Body of pancreas (tissue), 4 donors: ENCODE measurements around the gene DNAJB6.

Source experiments
- CTCF ChIP-seq, 7 experiments: fragments of 450-650 bp in 4 of 7; fragments of 200-600 bp in 3 of 7; sonication (generic) in 3 of 7; IDR thresholded peaks; one replicate each; pipeline ENCODE4 v1.5.1; 2016 to 2019; ENCODE audit warnings: antibody characterized with exemption in 7 of 7
- POLR2A ChIP-seq, 3 donors: fragments of 450-650 bp; IDR thresholded peaks; one replicate each; pipeline ENCODE4 v1.6.1; 2016; ENCODE audit warnings: antibody characterized with exemption in 3 of 3, mild to moderate bottlenecking in 2 of 3

- TF ChIP-seq CTCF (IDR thresholded peaks at IDR 0.05), result no peak
- no peak for TF ChIP-seq POLR2A (IDR thresholded peaks at IDR 0.05)
Observed at GRCh38 chr7:157391036-157391710, 54.4 kb downstream of the DNAJB6 start.
